GM23248 (cell line): Measurements from ENCODE around the gene GCA. TPM values are rescaled to one million over a fixed set of nuclear protein-coding genes. Genes with fewer than 3 reads are reported as not detected.
A peak's percentile ranks its signal among the peaks of the same experiment; 100 is the strongest.

Experiments used
- DNase-seq: peaks from one replicate; pipeline ENCODE4 v3.0.0-alpha.2; 2015
- H2AFZ ChIP-seq: fragments of 200-600 bp; sonication (generic); 2 replicates; pipeline ENCODE4 v1.6.1; 2016; ENCODE audit warnings: antibody characterized with exemption
- H3F3A ChIP-seq: fragments of 200-600 bp; sonication (generic); 2 replicates; pipeline ENCODE4 v1.6.1; 2016; ENCODE audit warnings: mild to moderate bottlenecking, antibody characterized with exemption, mixed run types; ENCODE audit not compliant: insufficient read depth
- H3K27ac ChIP-seq: fragments of 200-600 bp; sonication (generic); 2 replicates; pipeline ENCODE4 v1.5.1; 2016; ENCODE audit warnings: mild to moderate bottlenecking
- H3K27me3 ChIP-seq: fragments of 200-600 bp; sonication (generic); replicated peaks from 2 replicates; pipeline ENCODE4 v1.6.1; 2016; ENCODE audit warnings: mild to moderate bottlenecking; ENCODE audit not compliant: insufficient read depth
- H3K36me3 ChIP-seq: fragments of 200-600 bp; sonication (generic); 2 replicates; pipeline ENCODE4 v1.6.1; 2016; ENCODE audit warnings: low read depth, mild to moderate bottlenecking
- H3K4me1 ChIP-seq: fragments of 200-600 bp; sonication (generic); 2 replicates; pipeline ENCODE4 v1.6.1; 2016; ENCODE audit warnings: mild to moderate bottlenecking; ENCODE audit not compliant: insufficient read depth
- H3K4me2 ChIP-seq: fragments of 200-600 bp; sonication (generic); one replicate; pipeline ENCODE4 v1.6.1; 2016; ENCODE audit warnings: mild to moderate bottlenecking; ENCODE audit not compliant: unreplicated experiment
- H3K4me3 ChIP-seq: fragments of 200-600 bp; sonication (generic); 2 replicates; pipeline ENCODE4 v1.5.1; 2016; ENCODE audit warnings: mild to moderate bottlenecking
- H3K79me2 ChIP-seq: fragments of 200-600 bp; sonication (generic); 2 replicates; pipeline ENCODE4 v1.6.1; 2016; ENCODE audit warnings: mild to moderate bottlenecking; ENCODE audit not compliant: insufficient read depth
- H3K9ac ChIP-seq: fragments of 200-600 bp; sonication (generic); 2 replicates; pipeline ENCODE4 v1.6.1; 2016; ENCODE audit warnings: mild to moderate bottlenecking
- H3K9me2 ChIP-seq: fragments of 200-600 bp; sonication (generic); 2 replicates; pipeline ENCODE4 v1.6.1; 2016; ENCODE audit warnings: mixed run types, mild to moderate bottlenecking, moderate library complexity; ENCODE audit not compliant: insufficient read depth
- H3K9me3 ChIP-seq: fragments of 200-600 bp; sonication (generic); one replicate; pipeline ENCODE4 v1.6.1; 2017; ENCODE audit warnings: low read depth
- H4K20me1 ChIP-seq: fragments of 200-600 bp; sonication (generic); 2 replicates; pipeline ENCODE4 v1.6.0; 2016; ENCODE audit not compliant: insufficient read depth
- EZH2 ChIP-seq: fragments of 200-600 bp; sonication (generic); IDR thresholded peaks from 2 replicates; pipeline ENCODE4 v1.6.1; 2018; ENCODE audit warnings: antibody characterized with exemption, mild to moderate bottlenecking; ENCODE audit not compliant: insufficient read depth, poor library complexity, severe bottlenecking
- EZH2phosphoT487 ChIP-seq: fragments of 200-600 bp; sonication (generic); IDR thresholded peaks from 2 replicates; pipeline ENCODE4 v1.6.1; 2018; ENCODE audit warnings: antibody characterized with exemption, moderate library complexity, mild to moderate bottlenecking, low read depth; ENCODE audit not compliant: insufficient read depth
- WGBS, 2 experiments: methylation state at CpG; one replicate each; pipeline ENCODE4 v1.1.6; 2015 to 2017; ENCODE audit warnings: low lambda C conversion rate in 2 of 2, low coverage in 1 of 2; ENCODE audit errors: missing lambda C conversion rate in 2 of 2; 5-methylcytosine and 5-hydroxymethylcytosine counted together
- in situ Hi-C: fragments of 300-500 bp; cut with MboI; formaldehyde crosslinking; loops from 2 replicates; pipeline ENCODE4 v1.15.0; 2020
- polyA plus RNA-seq: library from polyadenylated mRNA; unstranded; fragments of >200 nt; fragmentation: Nextera tagmentation; extraction: Ambion mirVana; gene quantifications from 2 replicates; pipeline ENCODE4 v1.2.1, GENCODE V29; 2016
- total RNA-seq: library from RNA; depleted of rRNA; stranded (reverse); fragments of >200 nt; shearing (Covaris generic); gene quantifications from 2 replicates; pipeline ENCODE4 v1.2.3, GENCODE V29; 2014

The GCA gene
- total and polyA plus RNA-seq, 2 experiments from 2014 or later, result 1.6 TPM

GRCh38 chr2:162324953-162325352 lies 19.0 kb upstream of the GCA start:
- no peak overlapping the region for H2AFZ ChIP-seq
- H3K4me2 ChIP-seq, result no peak overlapping the region
- no peaks in the 10 kb centered on the region for H3K9me2 ChIP-seq
- 86 to 100% methylated on average over 1 of the region's 1 CpG for WGBS, 2 experiments
- no peak for DNase-seq
- H3K9ac ChIP-seq, result no peak overlapping the region
- no peaks in the 10 kb centered on the region for H3K9me3 ChIP-seq
- no peak overlapping the region for H3K4me3 ChIP-seq
- H3K4me1 ChIP-seq, result no peaks in the 10 kb centered on the region
- no peaks in the 10 kb centered on the region for H3K27me3 ChIP-seq
- no peaks in the 10 kb centered on the region for H3F3A ChIP-seq
- in situ Hi-C loops, result loop anchor here (25.0 kb wide), 1 partner anchor 738 kb away; no protein-coding TSS in a partner anchor
- no peaks in the 10 kb centered on the region for H3K36me3 ChIP-seq
- no peak overlapping the region for H3K27ac ChIP-seq
- no peaks in the 10 kb centered on the region for H4K20me1 ChIP-seq
- H3K79me2 ChIP-seq, result no peaks in the 10 kb centered on the region
- no peak for TF ChIP-seq EZH2phosphoT487
- no peak for TF ChIP-seq EZH2

- in situ Hi-C loops, result no loop called here
- Histone ChIP-seq H3K27ac (no peak overlapping the region), H2AFZ (no peak overlapping the region), H3K4me3 (no peak overlapping the region), H3K9ac (no peak overlapping the region), H3K4me2 (no peak overlapping the region), H3K9me2 (no peaks in the 10 kb centered on the region), H3K4me1 (no peaks in the 10 kb centered on the region), H3K9me3 (no peaks in the 10 kb centered on the region), H3K79me2 (no peaks in the 10 kb centered on the region), H3K27me3 (no peaks in the 10 kb centered on the region), H3K36me3 (no peaks in the 10 kb centered on the region), H3F3A (no peaks in the 10 kb centered on the region), H4K20me1 (no peaks in the 10 kb centered on the region)
- WGBS, 2 experiments, result 26 to 27% methylated on average over 5 of the region's 5 CpGs
- TF ChIP-seq EZH2 (no peak), EZH2phosphoT487 (no peak)
- DNase-seq, result peak; percentile 33
These were observed 16.7 kb upstream of the GCA start for GRCh38 chr2:162327134-162327769.

GRCh38 chr2:162327806-162328205 lies 16.1 kb upstream of the GCA start:
- no peaks in the 10 kb centered on the region for H3K27me3 ChIP-seq
- no peak overlapping the region for H3K9ac ChIP-seq
- no peak overlapping the region for H3K4me2 ChIP-seq
- no peaks in the 10 kb centered on the region for H4K20me1 ChIP-seq
- H3K9me2 ChIP-seq, result no peaks in the 10 kb centered on the region
- in situ Hi-C loops, result no loop called here
- TF ChIP-seq EZH2 (no peak), EZH2phosphoT487 (no peak)
- 86 to 88% methylated on average over 15 of the region's 15 CpGs for WGBS, 2 experiments
- H3K36me3 ChIP-seq, result no peaks in the 10 kb centered on the region
- H3K4me1 ChIP-seq, result no peaks in the 10 kb centered on the region
- H3K4me3 ChIP-seq, result no peak overlapping the region
- H3K9me3 ChIP-seq, result no peaks in the 10 kb centered on the region
- H3F3A ChIP-seq, result no peaks in the 10 kb centered on the region
- no peak for DNase-seq
- H2AFZ ChIP-seq, result no peak overlapping the region
- no peaks in the 10 kb centered on the region for H3K79me2 ChIP-seq
- H3K27ac ChIP-seq, result no peak overlapping the region

- Histone ChIP-seq H3K27me3 (no peaks in the 10 kb centered on the region), H3K27ac (no peak overlapping the region), H2AFZ (no peak overlapping the region), H3K9me2 (no peaks in the 10 kb centered on the region), H3F3A (no peaks in the 10 kb centered on the region), H3K79me2 (no peaks in the 10 kb centered on the region), H3K4me3 (no peak overlapping the region), H3K4me1 (no peaks in the 10 kb centered on the region), H3K9ac (no peak overlapping the region), H3K4me2 (no peak overlapping the region), H3K36me3 (no peaks in the 10 kb centered on the region), H4K20me1 (no peaks in the 10 kb centered on the region), H3K9me3 (no peaks in the 10 kb centered on the region)
- no peak for DNase-seq
- TF ChIP-seq EZH2 (no peak), EZH2phosphoT487 (no peak)
- in situ Hi-C loops, result no loop called here
- 81% methylated on average over 12 of the region's 12 CpGs for WGBS, 2 experiments
These were observed 15.3 kb upstream of the GCA start for GRCh38 chr2:162328424-162329157.

- WGBS, 2 experiments, result 93 to 96% methylated on average over 1 of the region's 1 CpG
- Histone ChIP-seq H3K9me3 (no peaks in the 10 kb centered on the region), H3F3A (no peaks in the 10 kb centered on the region), H3K79me2 (no peaks in the 10 kb centered on the region), H3K27ac (no peak overlapping the region), H3K4me2 (no peak overlapping the region), H3K4me3 (no peak overlapping the region), H2AFZ (no peak overlapping the region), H3K9ac (no peak overlapping the region), H3K9me2 (no peaks in the 10 kb centered on the region), H3K27me3 (no peaks in the 10 kb centered on the region), H3K36me3 (no peaks in the 10 kb centered on the region), H4K20me1 (no peaks in the 10 kb centered on the region), H3K4me1 (no peaks in the 10 kb centered on the region)
- in situ Hi-C loops, result no loop called here
- TF ChIP-seq EZH2 (no peak), EZH2phosphoT487 (no peak)
- no peak for DNase-seq
These were observed 13.1 kb upstream of the GCA start for GRCh38 chr2:162330881-162331280.
